Astrocyte (in vitro differentiated cells and primary cell): ENCODE measurements around the gene FBXO27. TPM values are rescaled to one million over a fixed set of nuclear protein-coding genes. Genes with fewer than 3 reads are reported as not detected.

Source experiments
- DNase-seq: peaks from one replicate; pipeline ENCODE4 v3.0.0-alpha.2; 2010; ENCODE audit warnings: low read depth
- FAIRE-seq: peaks from 2 replicates; lab custom pipeline; 2011; peaks lifted over from hg19 to GRCh38; lab: Jason Lieb, UNC
- H2AFZ ChIP-seq: 2 replicates; pipeline ENCODE4 v1.6.0; 2012; ENCODE audit warnings: low read depth, low read length, inconsistent platforms
- H3K27ac ChIP-seq: 2 replicates; pipeline ENCODE4 v1.5.1; 2011; ENCODE audit warnings: low read depth, low read length, inconsistent platforms
- H3K27me3 ChIP-seq: 2 replicates; pipeline ENCODE4 v1.6.0; 2011; ENCODE audit warnings: low read length, inconsistent platforms; ENCODE audit not compliant: insufficient read depth
- H3K36me3 ChIP-seq: 2 replicates; pipeline ENCODE4 v1.5.1; 2011; ENCODE audit warnings: low read length, inconsistent platforms; ENCODE audit not compliant: insufficient read depth
- H3K4me1 ChIP-seq: 2 replicates; pipeline ENCODE4 v1.5.1; 2011; ENCODE audit warnings: low read length, inconsistent platforms; ENCODE audit not compliant: insufficient read depth
- H3K4me2 ChIP-seq: 2 replicates; pipeline ENCODE4 v1.6.0; 2012; ENCODE audit warnings: low read length, inconsistent platforms
- H3K4me3 ChIP-seq: 2 replicates; pipeline ENCODE4 v1.5.1; 2011; ENCODE audit warnings: low read depth, mild to moderate bottlenecking, low read length, inconsistent platforms; ENCODE audit not compliant: insufficient read depth
- H3K79me2 ChIP-seq: 2 replicates; pipeline ENCODE4 v1.6.0; 2012; ENCODE audit warnings: mild to moderate bottlenecking, low read length, inconsistent platforms; ENCODE audit not compliant: insufficient read depth
- H3K9ac ChIP-seq: 2 replicates; pipeline ENCODE4 v1.6.0; 2012; ENCODE audit warnings: mild to moderate bottlenecking, low read length, inconsistent platforms
- H3K9me3 ChIP-seq: 2 replicates; pipeline ENCODE4 v1.5.1; 2012; ENCODE audit warnings: low read depth, mild to moderate bottlenecking, low read length, inconsistent platforms; ENCODE audit not compliant: insufficient read depth
- H4K20me1 ChIP-seq: 2 replicates; pipeline ENCODE4 v1.6.0; 2012; ENCODE audit warnings: low read length, inconsistent platforms; ENCODE audit not compliant: insufficient read depth
- H3K27ac Mint-ChIP-seq: one replicate; pipeline ENCODE4 v1.8.0; 2021; ENCODE audit warnings: mild to moderate bottlenecking, mixed read lengths; ENCODE audit not compliant: unreplicated experiment
- H3K27me3 Mint-ChIP-seq: one replicate; pipeline ENCODE4 v1.8.0; 2021; ENCODE audit warnings: low read depth, mixed read lengths; ENCODE audit not compliant: unreplicated experiment
- H3K36me3 Mint-ChIP-seq: one replicate; pipeline ENCODE4 v1.8.0; 2021; ENCODE audit warnings: low read depth, mixed read lengths; ENCODE audit not compliant: unreplicated experiment
- H3K4me1 Mint-ChIP-seq: one replicate; pipeline ENCODE4 v1.8.0; 2021; ENCODE audit warnings: low read depth, mixed read lengths; ENCODE audit not compliant: unreplicated experiment
- H3K4me3 Mint-ChIP-seq: one replicate; pipeline ENCODE4 v1.8.0; 2021; ENCODE audit warnings: mild to moderate bottlenecking, moderate library complexity, mixed read lengths; ENCODE audit not compliant: unreplicated experiment
- H3K9me3 Mint-ChIP-seq: one replicate; pipeline ENCODE4 v1.8.0; 2021; ENCODE audit warnings: mild to moderate bottlenecking, mixed read lengths; ENCODE audit not compliant: unreplicated experiment
- CTCF ChIP-seq: IDR thresholded peaks from 2 replicates; pipeline ENCODE4 v1.5.1; 2011; ENCODE audit warnings: low read depth, mild to moderate bottlenecking, inconsistent platforms, low read length, moderate library complexity; ENCODE audit not compliant: insufficient read depth
- EZH2 ChIP-seq: IDR thresholded peaks from 2 replicates; pipeline ENCODE4 v1.6.1; 2012; ENCODE audit warnings: mild to moderate bottlenecking, low read length, inconsistent platforms; ENCODE audit not compliant: insufficient read depth
- total RNA-seq: library from RNA; stranded (reverse); gene quantifications from 2 replicates; pipeline ENCODE4 v1.2.1, GENCODE V29; 2021

Gene FBXO27
- total RNA-seq, 1 donor from 2014 or later = 7.1 TPM

GRCh38 chr19:38985262-38985661 lies 47.1 kb downstream of the FBXO27 start:
- Mint-ChIP-seq H3K4me1 (peaks cover 9% of the 10 kb centered on the region), H3K9me3 (peaks cover 8% of the 10 kb centered on the region), H3K4me3 (no peak overlapping the region), H3K27me3 (peaks cover 2% of the 10 kb centered on the region), H3K36me3 (no peaks in the 10 kb centered on the region), H3K27ac (no peak overlapping the region)
- H3K4me3 ChIP-seq = no peak overlapping the region
- H3K4me1 ChIP-seq = peaks cover 2% of the 10 kb centered on the region
- H3K4me2 ChIP-seq = no peak overlapping the region
- FAIRE-seq (no peak), DNase-seq (no peak)
- no peaks in the 10 kb centered on the region for H3K27me3 ChIP-seq
- no peak for TF ChIP-seq CTCF
- no peak for TF ChIP-seq EZH2
- H3K9ac ChIP-seq = no peak overlapping the region
- no peaks in the 10 kb centered on the region for H3K79me2 ChIP-seq
- no peaks in the 10 kb centered on the region for H4K20me1 ChIP-seq
- H3K9me3 ChIP-seq = peaks cover 9% of the 10 kb centered on the region
- no peak overlapping the region for H2AFZ ChIP-seq
- H3K36me3 ChIP-seq = no peaks in the 10 kb centered on the region
- no peak overlapping the region for H3K27ac ChIP-seq

GRCh38 chr19:38980583-38981374 lies 51.6 kb downstream of the FBXO27 start:
- no peak overlapping the region for H3K27ac Mint-ChIP-seq
- no peak overlapping the region for H3K9ac ChIP-seq
- H3K9me3 ChIP-seq = peaks cover 9% of the 10 kb centered on the region
- H3K4me1 ChIP-seq = peaks cover 9% of the 10 kb centered on the region
- peaks cover 2% of the 10 kb centered on the region for H3K27me3 Mint-ChIP-seq
- no peak overlapping the region for H3K4me3 ChIP-seq
- no peak overlapping the region for H3K4me3 Mint-ChIP-seq
- H3K9me3 Mint-ChIP-seq = peaks cover 8% of the 10 kb centered on the region
- H3K79me2 ChIP-seq = no peaks in the 10 kb centered on the region
- no peak for FAIRE-seq
- TF ChIP-seq CTCF (no peak), EZH2 (no peak)
- no peaks in the 10 kb centered on the region for H3K36me3 ChIP-seq
- no peak for DNase-seq
- no peak overlapping the region for H3K4me2 ChIP-seq
- H3K27me3 ChIP-seq = no peaks in the 10 kb centered on the region
- no peaks in the 10 kb centered on the region for H3K36me3 Mint-ChIP-seq
- H2AFZ ChIP-seq = no peak overlapping the region
- no peak overlapping the region for H3K27ac ChIP-seq
- peaks cover 13% of the 10 kb centered on the region for H3K4me1 Mint-ChIP-seq
- H4K20me1 ChIP-seq = no peaks in the 10 kb centered on the region

- no peak overlapping the region for H3K4me2 ChIP-seq
- no peak for DNase-seq
- H3K27me3 ChIP-seq = no peaks in the 10 kb centered on the region
- peaks cover 9% of the 10 kb centered on the region for H3K9me3 ChIP-seq
- no peak overlapping the region for H3K4me3 ChIP-seq
- Mint-ChIP-seq H3K4me3 (no peak overlapping the region), H3K9me3 (peaks cover 4% of the 10 kb centered on the region), H3K27ac (no peak overlapping the region), H3K36me3 (peaks cover 1% of the 10 kb centered on the region), H3K27me3 (no peaks in the 10 kb centered on the region), H3K4me1 (peaks cover 13% of the 10 kb centered on the region)
- H3K79me2 ChIP-seq = no peaks in the 10 kb centered on the region
- no peak for FAIRE-seq
- peaks cover 11% of the 10 kb centered on the region for H3K4me1 ChIP-seq
- H3K36me3 ChIP-seq = no peaks in the 10 kb centered on the region
- H3K27ac ChIP-seq = no peak overlapping the region
- TF ChIP-seq EZH2 (no peak), CTCF (no peak)
- no peak overlapping the region for H2AFZ ChIP-seq
- no peak overlapping the region for H3K9ac ChIP-seq
- no peaks in the 10 kb centered on the region for H4K20me1 ChIP-seq
Measured at GRCh38 chr19:38979812-38980211, 52.5 kb downstream of the FBXO27 start.
